Activated CD4-positive, alpha-beta memory T cell treated with anti-CD3 and anti-CD28 coated beads for 36 hours (primary cell): ENCODE data around the gene PTPRN2. TPM values are rescaled to one million over a fixed set of nuclear protein-coding genes. Genes with fewer than 3 reads are reported as not detected.
"Not testable (repeated sequence)": the region's sequence is repeated elsewhere in the genome, so short reads cannot be mapped to it uniquely, and the experiment has no call there.

Experiments used
- CTCF ChIA-PET: fragments of 350-600 bp; sonication (Branson Sonifier 250); formaldehyde crosslinking; loops from one replicate; lab custom pipeline; 2021; ENCODE audit warnings: antibody characterized with exemption, inconsistent platforms; lab: Charles Lee
- POLR2A ChIA-PET: fragments of 350-600 bp; sonication (Branson Sonifier 250); formaldehyde crosslinking; loops from one replicate; lab custom pipeline; 2021; ENCODE audit warnings: antibody characterized with exemption; lab: Charles Lee
- DNase-seq: peaks from one replicate; pipeline ENCODE4 v3.0.0-alpha.2; 2020
- H3K27ac Mint-ChIP-seq: one replicate; pipeline ENCODE4 v1.8.0; 2021; ENCODE audit warnings: mixed read lengths
- H3K27me3 Mint-ChIP-seq: one replicate; pipeline ENCODE4 v1.8.0; 2021; ENCODE audit warnings: mixed read lengths
- H3K36me3 Mint-ChIP-seq: one replicate; pipeline ENCODE4 v1.8.0; 2021; ENCODE audit warnings: mixed read lengths
- H3K4me1 Mint-ChIP-seq: one replicate; pipeline ENCODE4 v1.8.0; 2021; ENCODE audit warnings: low read depth, mixed read lengths
- H3K4me3 Mint-ChIP-seq: one replicate; pipeline ENCODE4 v1.8.0; 2021; ENCODE audit warnings: mild to moderate bottlenecking, mixed read lengths
- H3K9me3 Mint-ChIP-seq: one replicate; pipeline ENCODE4 v1.8.0; 2021; ENCODE audit warnings: mixed read lengths
- intact Hi-C: fragments of 100-400 bp; cut with micrococcal nuclease; formaldehyde crosslinking; loops from one replicate; pipeline ENCODE4 v1.15.1; 2023
- total RNA-seq, 2 experiments: library from RNA; stranded (reverse); gene quantifications; one replicate each; pipeline ENCODE4 v1.2.3, GENCODE V29; 2021

Gene PTPRN2
- total RNA-seq, 2 experiments from 2014 or later, result 0.51 to 0.64 TPM

DNA sequence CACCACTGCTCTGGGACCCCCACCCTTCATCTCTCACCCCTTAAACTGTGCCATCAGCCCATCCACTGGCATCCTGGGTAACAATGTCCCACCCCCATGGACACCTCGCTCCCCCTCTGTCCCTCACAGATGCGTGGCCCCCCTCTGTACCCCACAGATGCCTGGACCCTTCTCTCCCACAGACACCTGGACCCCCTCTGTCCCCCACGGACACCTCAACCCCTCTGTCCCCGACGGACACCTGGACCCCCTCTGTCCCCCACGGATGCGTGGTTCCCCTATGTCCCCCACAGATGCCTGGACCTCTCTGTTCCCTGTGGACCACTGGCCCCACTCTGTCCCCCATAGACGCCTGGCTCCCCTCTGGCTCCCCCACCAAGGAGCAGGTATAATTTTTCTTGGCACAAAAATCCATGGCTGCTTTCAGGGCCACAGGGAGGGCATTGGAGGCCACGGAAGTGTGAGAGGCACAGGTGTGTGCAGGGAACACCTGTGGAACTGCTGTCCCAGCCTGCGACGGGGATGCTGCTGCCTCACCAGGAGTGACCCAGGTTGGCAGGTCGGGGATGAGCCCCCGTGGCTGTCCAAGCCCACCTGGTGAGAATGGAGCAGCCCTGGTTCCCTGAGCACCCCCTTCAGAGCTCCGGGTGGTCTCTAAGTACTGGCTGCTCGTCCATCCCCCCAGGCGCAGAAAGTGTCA lies 193.5 kb downstream of the PTPRN2 start:
- Mint-ChIP-seq H3K27me3 (no peaks in the 10 kb centered on the region), H3K36me3 (no peaks in the 10 kb centered on the region), H3K9me3 (peaks cover 7% of the 10 kb centered on the region), H3K4me3 (no peak overlapping the region), H3K27ac (no peak overlapping the region), H3K4me1 (no peaks in the 10 kb centered on the region)
- DNase-seq, result no peak
- intact Hi-C loops, result loop anchor here (10.0 kb wide), 1 partner anchor 581 kb away; no protein-coding TSS in a partner anchor
- CTCF ChIA-PET, result no interaction called here
- POLR2A ChIA-PET, result no interaction called here

DNA sequence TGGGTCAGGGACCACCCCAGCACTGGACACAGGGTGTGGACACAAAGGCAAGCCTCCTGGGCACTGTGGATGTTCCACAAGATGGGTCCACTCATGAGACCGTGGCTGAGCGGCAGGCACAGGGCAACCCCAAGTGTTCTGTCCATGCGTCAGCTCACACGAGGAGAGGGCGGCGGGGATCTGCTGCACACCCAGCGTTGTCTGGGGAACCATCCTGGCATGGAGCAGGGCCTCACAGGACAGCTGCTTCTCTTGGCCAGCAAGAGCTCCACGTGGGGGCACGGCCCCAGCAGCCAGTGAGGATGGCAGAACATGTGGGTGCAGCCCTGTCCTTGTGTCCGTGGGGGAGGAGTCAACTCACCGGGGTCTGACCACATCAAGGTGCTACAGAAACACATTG lies 195.4 kb downstream of the PTPRN2 start:
- H3K9me3 Mint-ChIP-seq, result no peaks in the 10 kb centered on the region
- no peak for DNase-seq
- no peaks in the 10 kb centered on the region for H3K36me3 Mint-ChIP-seq
- POLR2A ChIA-PET, result no interaction called here
- intact Hi-C loops, result loop anchor here (10.0 kb wide), 1 partner anchor 583 kb away; no protein-coding TSS in a partner anchor
- H3K4me1 Mint-ChIP-seq, result no peaks in the 10 kb centered on the region
- CTCF ChIA-PET, result no interaction called here
- H3K27me3 Mint-ChIP-seq, result no peaks in the 10 kb centered on the region
- no peak overlapping the region for H3K27ac Mint-ChIP-seq
- no peak overlapping the region for H3K4me3 Mint-ChIP-seq

DNA sequence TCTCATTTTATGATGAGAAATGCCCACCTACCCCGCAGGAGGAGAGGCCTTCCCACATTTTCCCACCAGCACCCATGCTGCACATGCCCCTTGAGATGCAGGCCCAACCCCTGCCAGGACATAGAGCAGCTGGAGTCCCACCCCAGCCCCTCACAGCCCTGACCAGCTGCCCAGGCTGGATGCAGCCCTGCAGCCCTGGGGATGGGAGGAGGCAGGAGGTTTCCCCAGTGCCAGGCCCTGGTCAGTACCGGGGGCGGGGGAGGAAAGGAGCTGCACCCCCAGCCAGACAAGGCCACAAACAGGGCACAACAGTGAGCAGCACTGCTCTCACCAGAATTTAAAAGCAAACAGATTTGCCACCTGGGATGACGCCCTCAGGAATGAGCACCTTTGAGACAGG lies 196.1 kb downstream of the PTPRN2 start:
- CTCF ChIA-PET, result no interaction called here
- POLR2A ChIA-PET, result no interaction called here
- intact Hi-C loops, result loop anchor here (10.0 kb wide), 1 partner anchor 583 kb away; no protein-coding TSS in a partner anchor
- Mint-ChIP-seq H3K27me3 (peaks cover 1% of the 10 kb centered on the region), H3K9me3 (no peaks in the 10 kb centered on the region), H3K4me3 (no peak overlapping the region), H3K27ac (no peak overlapping the region), H3K36me3 (no peaks in the 10 kb centered on the region), H3K4me1 (no peaks in the 10 kb centered on the region)
- DNase-seq, result no peak

DNA sequence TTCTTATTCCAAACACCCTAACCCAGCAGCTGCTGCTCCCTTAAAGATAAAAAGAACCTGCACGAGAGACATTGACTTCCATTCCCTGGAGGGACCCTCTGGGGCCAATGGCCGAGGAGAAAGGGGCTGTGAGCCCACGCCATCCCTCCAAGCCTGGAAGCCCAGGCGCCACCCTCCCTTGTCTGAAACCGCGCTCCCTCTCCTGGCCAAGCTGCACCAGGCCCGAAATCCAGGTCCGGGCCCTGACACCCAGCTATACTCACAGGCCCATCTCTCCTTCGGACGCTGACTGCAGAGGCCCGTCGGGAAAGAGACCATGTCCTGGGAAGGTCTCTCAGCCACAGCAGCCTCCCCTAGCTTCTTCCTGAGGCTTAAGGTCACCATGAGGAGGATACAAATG lies 196.5 kb downstream of the PTPRN2 start:
- intact Hi-C loops, result loop anchor here (10.0 kb wide), 1 partner anchor 584 kb away; no protein-coding TSS in a partner anchor
- peaks cover 3% of the 10 kb centered on the region for H3K27me3 Mint-ChIP-seq
- no peaks in the 10 kb centered on the region for H3K36me3 Mint-ChIP-seq
- H3K27ac Mint-ChIP-seq, result no peak overlapping the region
- no peak for DNase-seq
- H3K4me3 Mint-ChIP-seq, result no peak overlapping the region
- ChIA-PET POLR2A (no interaction called here), CTCF (no interaction called here)
- no peaks in the 10 kb centered on the region for H3K4me1 Mint-ChIP-seq
- H3K9me3 Mint-ChIP-seq, result no peaks in the 10 kb centered on the region

DNA sequence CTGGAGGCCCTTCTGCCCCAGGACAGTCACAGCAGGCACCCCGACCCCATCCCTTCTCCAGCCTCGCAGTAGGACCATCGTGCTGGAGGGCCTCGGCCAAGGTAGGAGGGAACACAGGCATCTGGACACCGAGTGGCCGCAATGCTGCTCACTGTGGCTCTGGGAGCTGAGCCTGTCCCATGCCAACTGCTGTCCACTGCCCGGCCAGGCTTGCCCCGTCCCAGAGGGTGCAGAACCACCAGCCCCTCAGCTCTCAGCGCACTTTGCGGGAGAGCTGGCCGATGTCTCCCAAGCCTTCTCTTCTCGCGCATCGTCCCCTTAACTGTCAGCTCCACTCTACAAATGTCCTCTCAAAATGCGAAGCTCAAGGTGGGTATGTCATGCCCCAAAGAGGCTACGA lies 197.2 kb downstream of the PTPRN2 start:
- H3K4me1 Mint-ChIP-seq, result no peaks in the 10 kb centered on the region
- H3K9me3 Mint-ChIP-seq, result no peaks in the 10 kb centered on the region
- no peaks in the 10 kb centered on the region for H3K36me3 Mint-ChIP-seq
- ChIA-PET POLR2A (no interaction called here), CTCF (no interaction called here)
- no peak for DNase-seq
- H3K27ac Mint-ChIP-seq, result no peak overlapping the region
- H3K4me3 Mint-ChIP-seq, result no peak overlapping the region
- peaks cover 3% of the 10 kb centered on the region for H3K27me3 Mint-ChIP-seq
- intact Hi-C loops, result loop anchor here (10.0 kb wide), 1 partner anchor 584 kb away; no protein-coding TSS in a partner anchor

DNA sequence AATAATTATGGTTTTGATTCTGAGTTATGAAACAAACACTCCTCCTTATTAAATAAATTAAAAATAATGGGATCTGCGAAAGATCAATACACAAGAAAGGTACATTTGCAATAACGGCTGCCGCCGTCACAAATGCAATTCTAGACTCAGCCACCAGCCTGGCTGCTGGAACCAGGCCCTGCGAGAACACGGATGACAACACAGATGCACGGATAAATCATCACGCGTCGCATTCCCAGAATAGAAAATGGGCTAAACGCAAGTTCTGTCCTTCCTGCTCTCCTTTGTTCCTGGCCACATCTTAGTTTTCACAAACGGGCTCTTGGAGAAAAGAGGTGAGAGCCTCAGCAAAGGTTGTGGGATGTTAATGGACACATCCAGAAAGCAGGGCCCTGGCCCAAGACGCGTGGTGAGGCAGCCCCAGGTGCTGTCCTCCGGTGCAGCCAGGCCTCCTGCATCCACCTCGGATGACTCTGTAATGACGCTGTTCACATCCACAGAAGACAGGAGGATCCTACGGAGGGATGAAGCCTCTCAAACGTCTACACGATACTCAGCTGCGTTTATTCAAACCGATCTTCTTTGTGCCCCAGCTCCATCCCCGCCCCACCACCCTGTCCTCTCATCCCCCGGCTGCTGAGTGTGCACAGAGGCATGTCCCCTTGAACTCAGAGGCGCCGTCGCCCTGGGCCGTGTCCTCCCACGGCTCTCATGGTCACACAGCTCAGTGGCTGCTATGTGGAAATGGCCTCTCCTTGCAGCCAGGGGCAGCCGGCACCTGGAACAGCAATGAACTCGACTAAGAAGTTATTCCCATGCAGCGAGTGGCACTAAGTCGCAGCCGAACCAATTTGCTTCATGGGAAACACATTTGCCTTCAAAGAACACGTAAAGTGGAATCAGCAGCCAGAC lies 197.9 kb downstream of the PTPRN2 start:
- ChIA-PET POLR2A (no interaction called here), CTCF (no interaction called here)
- intact Hi-C loops, result loop anchor here (10.0 kb wide), 1 partner anchor 585 kb away; no protein-coding TSS in a partner anchor
- DNase-seq, result no peak
- Mint-ChIP-seq H3K27ac (no peak overlapping the region), H3K36me3 (no peaks in the 10 kb centered on the region), H3K4me1 (no peaks in the 10 kb centered on the region), H3K9me3 (no peaks in the 10 kb centered on the region), H3K27me3 (peaks cover 3% of the 10 kb centered on the region), H3K4me3 (no peak overlapping the region)

DNA sequence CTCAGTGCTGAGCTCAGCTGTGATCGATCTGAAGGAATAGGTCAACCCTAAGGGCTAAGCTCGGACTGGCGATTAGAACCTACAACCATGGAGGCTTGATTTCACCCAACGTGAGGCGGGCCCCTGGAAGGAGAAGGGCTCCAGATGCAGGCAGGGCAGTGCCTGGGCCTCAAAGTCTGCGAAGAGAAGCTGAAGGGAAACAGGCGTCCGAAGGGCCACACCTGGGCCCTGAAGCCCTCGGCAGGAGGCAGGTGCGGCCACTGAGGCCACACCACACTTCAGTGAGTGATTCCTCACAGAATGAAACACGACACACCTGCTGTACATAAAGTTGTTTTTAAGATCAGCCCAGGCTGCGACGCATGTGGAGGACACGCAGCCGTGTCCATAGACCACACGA lies 198.7 kb downstream of the PTPRN2 start:
- DNase-seq, result no peak
- Mint-ChIP-seq H3K27ac (no peak overlapping the region), H3K36me3 (no peaks in the 10 kb centered on the region), H3K27me3 (peaks cover 3% of the 10 kb centered on the region), H3K9me3 (no peaks in the 10 kb centered on the region), H3K4me1 (no peaks in the 10 kb centered on the region), H3K4me3 (no peak overlapping the region)
- ChIA-PET CTCF (no interaction called here), POLR2A (no interaction called here)
- intact Hi-C loops, result no loop called here

DNA sequence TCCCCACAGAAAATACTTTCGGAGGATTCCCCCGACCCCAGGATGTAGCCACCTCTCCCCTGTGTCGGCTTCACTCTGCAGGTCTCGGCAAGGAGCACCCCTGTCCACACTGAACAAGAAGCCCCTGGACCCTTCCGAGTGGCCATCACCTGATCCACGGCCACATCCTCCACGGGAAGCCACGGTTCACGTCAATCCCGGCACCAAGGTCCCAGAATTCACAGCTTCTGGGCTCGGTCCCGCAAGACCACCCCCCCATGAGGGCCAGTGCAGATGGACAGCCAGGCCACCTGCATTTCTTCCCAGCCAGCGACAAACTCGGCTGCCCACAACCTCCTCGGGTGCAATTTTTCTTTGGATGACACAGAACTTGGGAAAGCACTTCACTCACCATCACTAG lies 199.6 kb downstream of the PTPRN2 start:
- no peaks in the 10 kb centered on the region for H3K9me3 Mint-ChIP-seq
- no peaks in the 10 kb centered on the region for H3K36me3 Mint-ChIP-seq
- H3K27ac Mint-ChIP-seq, result no peak overlapping the region
- no peak for DNase-seq
- intact Hi-C loops, result no loop called here
- ChIA-PET POLR2A (no interaction called here), CTCF (no interaction called here)
- no peaks in the 10 kb centered on the region for H3K4me1 Mint-ChIP-seq
- no peak overlapping the region for H3K4me3 Mint-ChIP-seq
- H3K27me3 Mint-ChIP-seq, result peaks cover 3% of the 10 kb centered on the region

DNA sequence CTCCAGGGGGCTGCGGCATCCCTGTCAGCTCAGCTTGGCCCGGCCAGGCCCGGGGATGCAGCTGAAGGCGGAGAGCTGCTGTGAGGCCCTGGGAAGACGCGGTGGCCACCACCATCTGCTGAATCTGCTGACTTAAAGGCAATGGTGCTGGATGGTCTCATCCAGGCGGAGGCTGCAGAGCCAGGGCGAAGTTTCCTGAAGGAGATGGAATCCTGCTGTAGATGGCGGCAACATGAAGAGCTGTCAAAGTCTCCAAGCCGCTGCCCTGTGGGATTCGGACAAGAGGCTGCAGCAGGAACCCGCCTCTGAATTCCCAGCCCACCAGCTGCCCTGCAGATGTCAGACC lies 200.1 kb downstream of the PTPRN2 start:
- ChIA-PET POLR2A (no interaction called here), CTCF (no interaction called here)
- H3K4me3 Mint-ChIP-seq, result no peak overlapping the region
- H3K4me1 Mint-ChIP-seq, result no peaks in the 10 kb centered on the region
- DNase-seq, result no peak
- H3K36me3 Mint-ChIP-seq, result no peaks in the 10 kb centered on the region
- no peak overlapping the region for H3K27ac Mint-ChIP-seq
- no peaks in the 10 kb centered on the region for H3K9me3 Mint-ChIP-seq
- H3K27me3 Mint-ChIP-seq, result peaks cover 4% of the 10 kb centered on the region
- intact Hi-C loops, result no loop called here

DNA sequence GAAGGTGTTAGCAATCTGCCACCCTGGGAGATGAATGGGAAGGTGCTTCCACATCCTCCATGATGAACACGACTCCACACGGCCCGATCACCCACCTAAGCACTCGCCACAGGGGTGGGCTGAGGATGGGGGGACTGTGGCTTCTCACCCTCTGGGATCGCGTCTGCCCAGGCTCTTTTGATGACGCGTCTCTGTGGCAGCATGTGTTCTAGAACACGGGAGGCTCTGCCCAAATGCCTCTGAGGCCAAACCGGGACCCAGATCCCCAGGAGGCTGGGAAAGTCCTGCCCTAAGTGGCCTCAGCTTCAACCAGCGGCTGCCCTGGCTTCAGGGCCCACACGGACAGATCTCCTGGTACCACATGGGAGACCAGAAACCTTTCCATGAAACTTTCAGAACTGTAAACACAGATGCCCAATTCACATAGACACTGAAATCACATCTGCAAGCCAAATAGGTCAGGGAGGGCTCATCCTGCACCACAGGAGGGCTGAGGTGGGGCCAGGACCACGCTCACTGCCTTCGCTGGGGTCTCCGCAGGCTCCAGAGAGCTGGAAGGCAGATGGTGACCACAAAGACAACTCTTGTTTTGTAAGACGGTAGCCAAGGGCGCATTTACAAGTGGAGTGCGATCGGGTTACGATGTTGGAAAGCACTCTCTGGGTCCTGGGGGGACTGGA lies 200.6 kb downstream of the PTPRN2 start:
- CTCF ChIA-PET, result no interaction called here
- POLR2A ChIA-PET, result no interaction called here
- intact Hi-C loops, result no loop called here

DNA sequence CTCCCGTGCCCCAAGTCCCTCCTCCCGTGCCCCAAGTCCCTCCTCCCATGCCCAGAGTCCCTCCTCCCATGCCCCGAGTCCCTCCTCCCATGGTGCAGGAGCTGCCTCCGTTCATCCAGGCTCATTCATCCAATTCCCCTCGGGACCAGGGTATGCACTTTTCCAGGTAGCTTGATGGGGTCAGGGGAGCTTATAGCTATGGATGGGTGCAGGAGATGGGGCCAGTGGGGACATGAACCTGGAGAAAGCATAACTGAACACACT lies 201.3 kb downstream of the PTPRN2 start:
- H3K9me3 Mint-ChIP-seq, result peaks cover 2% of the 10 kb centered on the region
- no peak for DNase-seq
- intact Hi-C loops, result no loop called here
- no peak overlapping the region for H3K27ac Mint-ChIP-seq
- ChIA-PET CTCF (no interaction called here), POLR2A (no interaction called here)
- H3K36me3 Mint-ChIP-seq, result no peaks in the 10 kb centered on the region
- no peaks in the 10 kb centered on the region for H3K4me1 Mint-ChIP-seq
- H3K4me3 Mint-ChIP-seq, result no peak overlapping the region
- peaks cover 7% of the 10 kb centered on the region for H3K27me3 Mint-ChIP-seq

More for the DNA sequence above, 200.6 kb downstream of the PTPRN2 start:
- H3K4me3 Mint-ChIP-seq, result no peak overlapping the region
- no peak for DNase-seq
- no peaks in the 10 kb centered on the region for H3K9me3 Mint-ChIP-seq
- no peak overlapping the region for H3K27ac Mint-ChIP-seq
- peaks cover 7% of the 10 kb centered on the region for H3K27me3 Mint-ChIP-seq
- no peaks in the 10 kb centered on the region for H3K4me1 Mint-ChIP-seq
- no peaks in the 10 kb centered on the region for H3K36me3 Mint-ChIP-seq

DNA sequence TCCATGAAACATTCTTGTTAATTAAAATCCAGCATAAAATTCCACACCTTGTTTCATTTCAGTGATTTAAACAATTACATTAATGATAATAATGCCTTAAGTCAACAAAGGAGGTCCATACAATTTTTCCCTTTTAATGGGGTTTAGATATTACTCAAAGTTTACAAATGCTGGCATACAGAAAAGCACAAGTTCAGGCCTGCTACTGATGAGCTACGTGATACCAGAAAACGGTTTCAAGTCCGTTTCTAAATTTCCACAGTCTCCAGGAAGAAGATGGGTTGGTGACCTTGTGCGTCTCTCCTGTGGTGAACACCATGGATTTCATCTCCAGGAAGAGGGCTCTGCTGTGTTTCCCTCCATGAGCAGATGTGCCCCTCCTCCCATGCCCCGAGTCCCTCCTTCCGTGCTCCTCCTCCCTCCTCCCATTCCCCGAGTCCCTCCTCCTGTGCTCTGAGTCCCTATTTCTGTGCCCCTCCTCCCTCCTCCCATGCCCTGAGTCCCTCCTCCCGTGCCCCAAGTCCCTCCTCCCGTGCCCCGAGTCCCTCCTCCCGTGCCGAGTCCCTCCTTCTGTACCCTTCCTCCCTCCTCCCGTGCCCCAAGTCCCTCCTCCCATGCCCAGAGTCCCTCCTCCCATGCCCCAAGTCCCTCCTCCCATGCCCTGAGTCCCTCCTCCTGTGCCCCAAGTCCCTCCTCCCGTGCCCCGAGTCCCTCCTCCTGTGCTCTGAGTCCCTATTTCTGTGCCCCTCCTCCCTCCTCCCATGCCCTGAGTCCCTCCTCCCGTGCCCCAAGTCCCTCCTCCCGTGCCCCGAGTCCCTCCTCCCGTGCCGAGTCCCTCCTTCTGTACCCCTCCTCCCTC lies 201.9 kb downstream of the PTPRN2 start:
- H3K4me1 Mint-ChIP-seq, intact Hi-C loops, POLR2A ChIA-PET, CTCF ChIA-PET, H3K27me3 Mint-ChIP-seq, DNase-seq, H3K36me3 Mint-ChIP-seq, H3K9me3 Mint-ChIP-seq, H3K27ac Mint-ChIP-seq, H3K4me3 Mint-ChIP-seq: not testable (repeated sequence)
